Loucy (cell line): ENCODE data around the gene TRMT11.

Experiments used
- EZH2phosphoT487 ChIP-seq: fragments of 200-600 bp; IDR thresholded peaks from 2 replicates; pipeline ENCODE4 v1.6.1; 2018; ENCODE audit warnings: antibody characterized with exemption, mild to moderate bottlenecking, moderate library complexity, borderline replicate concordance
- TF ChIP-seq, protein P1 (sequence below): fragments of 200-600 bp; sonication (generic); conservative IDR thresholded peaks from 2 replicates; pipeline ENCODE4 v1.5.1; 2014; ENCODE audit warnings: mild to moderate bottlenecking, antibody characterized with exemption, low read length

DNA sequence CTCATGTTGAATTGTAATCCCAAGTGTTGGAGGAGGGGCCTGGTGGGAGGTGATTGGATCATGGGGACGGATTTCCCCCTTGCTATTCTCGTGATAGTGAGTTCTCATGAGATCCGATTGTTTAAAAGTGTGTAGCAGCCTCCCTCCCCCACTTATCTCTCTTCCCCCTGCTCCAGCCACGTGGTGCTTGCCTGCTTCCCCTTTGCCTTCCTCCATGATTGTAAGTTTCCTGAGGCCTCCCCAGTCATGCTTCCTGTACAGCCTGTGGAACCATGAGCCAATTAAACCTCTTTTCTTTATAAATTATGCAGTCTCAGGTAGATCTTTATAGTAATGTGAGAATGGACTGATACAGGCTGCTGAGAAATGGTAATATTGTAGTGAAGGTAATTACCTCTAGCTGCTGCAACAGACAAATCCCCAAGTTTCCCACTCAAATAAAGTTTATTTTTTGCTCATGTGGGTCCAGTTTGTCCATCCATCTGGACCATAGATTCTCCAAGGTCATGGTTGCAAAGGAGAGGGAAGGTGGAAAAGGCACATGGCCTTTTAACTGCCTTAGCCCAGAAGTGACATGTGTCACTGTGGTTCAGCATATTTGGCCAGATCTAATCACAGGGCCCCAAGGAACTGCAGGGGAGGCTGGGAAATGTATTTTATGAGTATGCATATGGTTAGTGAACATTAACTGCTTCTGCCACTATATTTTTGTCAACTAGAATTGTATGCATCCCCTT, 89.2 kb downstream of the TRMT11 start:
- TF ChIP-seq, protein P1, sequence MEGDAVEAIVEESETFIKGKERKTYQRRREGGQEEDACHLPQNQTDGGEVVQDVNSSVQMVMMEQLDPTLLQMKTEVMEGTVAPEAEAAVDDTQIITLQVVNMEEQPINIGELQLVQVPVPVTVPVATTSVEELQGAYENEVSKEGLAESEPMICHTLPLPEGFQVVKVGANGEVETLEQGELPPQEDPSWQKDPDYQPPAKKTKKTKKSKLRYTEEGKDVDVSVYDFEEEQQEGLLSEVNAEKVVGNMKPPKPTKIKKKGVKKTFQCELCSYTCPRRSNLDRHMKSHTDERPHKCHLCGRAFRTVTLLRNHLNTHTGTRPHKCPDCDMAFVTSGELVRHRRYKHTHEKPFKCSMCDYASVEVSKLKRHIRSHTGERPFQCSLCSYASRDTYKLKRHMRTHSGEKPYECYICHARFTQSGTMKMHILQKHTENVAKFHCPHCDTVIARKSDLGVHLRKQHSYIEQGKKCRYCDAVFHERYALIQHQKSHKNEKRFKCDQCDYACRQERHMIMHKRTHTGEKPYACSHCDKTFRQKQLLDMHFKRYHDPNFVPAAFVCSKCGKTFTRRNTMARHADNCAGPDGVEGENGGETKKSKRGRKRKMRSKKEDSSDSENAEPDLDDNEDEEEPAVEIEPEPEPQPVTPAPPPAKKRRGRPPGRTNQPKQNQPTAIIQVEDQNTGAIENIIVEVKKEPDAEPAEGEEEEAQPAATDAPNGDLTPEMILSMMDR: no peak
- no peak for TF ChIP-seq EZH2phosphoT487
